H9 (cell line): ENCODE measurements around the gene CROCC. TPM values are rescaled to one million over a fixed set of nuclear protein-coding genes. Genes with fewer than 3 reads are reported as not detected.

Experiments
- DNase-seq: peaks from one replicate; pipeline ENCODE4 v3.0.0-alpha.2; 2017
- H2AFZ ChIP-seq: one replicate; pipeline ENCODE4 v1.6.1; 2013; ENCODE audit warnings: mild to moderate bottlenecking, low read length, control low read depth, moderate library complexity
- H2AK5ac ChIP-seq: 2 replicates; pipeline ENCODE4 v1.6.1; 2013; ENCODE audit warnings: low read length, control low read depth, mixed read lengths; ENCODE audit not compliant: insufficient read length
- H2BK120ac ChIP-seq: one replicate; pipeline ENCODE4 v1.6.1; 2013; ENCODE audit warnings: low read depth, mild to moderate bottlenecking, low read length, control low read depth, inconsistent platforms; ENCODE audit not compliant: poor library complexity, severe bottlenecking
- H2BK12ac ChIP-seq: 2 replicates; pipeline ENCODE4 v1.6.1; 2013; ENCODE audit warnings: low read length, control low read depth, mixed read lengths, low read depth; ENCODE audit not compliant: insufficient read length
- H2BK15ac ChIP-seq: 2 replicates; pipeline ENCODE4 v1.6.1; 2013; ENCODE audit warnings: low read depth, low read length, control low read depth
- H2BK20ac ChIP-seq: one replicate; pipeline ENCODE4 v1.6.1; 2013; ENCODE audit warnings: low read depth, mild to moderate bottlenecking, low read length, control low read depth, inconsistent platforms; ENCODE audit not compliant: poor library complexity, severe bottlenecking
- H2BK5ac ChIP-seq: 2 replicates; pipeline ENCODE4 v1.6.1; 2013; ENCODE audit warnings: low read length, control low read depth, mixed read lengths; ENCODE audit not compliant: insufficient read length
- H3K14ac ChIP-seq: 2 replicates; pipeline ENCODE4 v1.6.1; 2013; ENCODE audit warnings: low read length, control low read depth; ENCODE audit not compliant: insufficient read depth
- H3K18ac ChIP-seq: 2 replicates; pipeline ENCODE4 v1.6.1; 2013; ENCODE audit warnings: low read depth, mild to moderate bottlenecking, mixed read lengths, low read length, control low read depth; ENCODE audit not compliant: insufficient read length
- H3K23ac ChIP-seq: 2 replicates; pipeline ENCODE4 v1.6.1; 2013; ENCODE audit warnings: low read length, control low read depth, mixed read lengths, low read depth; ENCODE audit not compliant: insufficient read length
- H3K23me2 ChIP-seq: 2 replicates; pipeline ENCODE4 v1.6.1; 2013; ENCODE audit warnings: low read depth, mild to moderate bottlenecking, mixed read lengths, low read length, control low read depth; ENCODE audit not compliant: insufficient read length, poor library complexity, severe bottlenecking
- H3K27ac ChIP-seq: 2 replicates; pipeline ENCODE4 v1.5.1; 2013; ENCODE audit warnings: low read length, control low read depth, mixed read lengths, low read depth; ENCODE audit not compliant: insufficient read length
- H3K27me3 ChIP-seq: 2 replicates; pipeline ENCODE4 v1.6.1; 2013; ENCODE audit warnings: low read length, control low read depth, inconsistent platforms; ENCODE audit not compliant: insufficient read depth
- H3K4ac ChIP-seq: 2 replicates; pipeline ENCODE4 v1.6.1; 2013; ENCODE audit warnings: low read depth, mild to moderate bottlenecking, control low read depth, inconsistent platforms, low read length, moderate library complexity
- H3K4me1 ChIP-seq: 2 replicates; pipeline ENCODE4 v1.6.1; 2013; ENCODE audit warnings: low read length, control low read depth, inconsistent platforms; ENCODE audit not compliant: insufficient read depth
- H3K4me2 ChIP-seq: 2 replicates; pipeline ENCODE4 v1.6.1; 2013; ENCODE audit warnings: low read length, control low read depth, mixed read lengths; ENCODE audit not compliant: insufficient read length, insufficient read depth
- H3K56ac ChIP-seq: 2 replicates; pipeline ENCODE4 v1.6.1; 2013; ENCODE audit warnings: low read depth, mild to moderate bottlenecking, mixed read lengths, low read length, control low read depth; ENCODE audit not compliant: insufficient read length
- H3K79me1 ChIP-seq: 2 replicates; pipeline ENCODE4 v1.6.1; 2013; ENCODE audit warnings: low read depth, mild to moderate bottlenecking, moderate library complexity, low read length, control low read depth, inconsistent platforms; ENCODE audit not compliant: insufficient read depth, poor library complexity, severe bottlenecking
- H3K79me2 ChIP-seq: 2 replicates; pipeline ENCODE4 v1.6.1; 2013; ENCODE audit warnings: low read length, control low read depth, inconsistent platforms; ENCODE audit not compliant: insufficient read depth
- H3K9ac ChIP-seq: 2 replicates; pipeline ENCODE4 v1.6.1; 2013; ENCODE audit warnings: low read length, control low read depth, mixed read lengths; ENCODE audit not compliant: insufficient read length; ENCODE audit errors: extremely low read depth
- H3K9me3 ChIP-seq: one replicate; pipeline ENCODE4 v1.6.1; 2013; ENCODE audit warnings: low read depth, low read length, inconsistent platforms; ENCODE audit not compliant: control insufficient read depth
- H3T11ph ChIP-seq: one replicate; pipeline ENCODE4 v1.6.1; 2013; ENCODE audit warnings: mild to moderate bottlenecking, low read length, control low read depth, inconsistent platforms
- H4K20me1 ChIP-seq: one replicate; pipeline ENCODE4 v1.6.1; 2013; ENCODE audit not compliant: control insufficient read depth, insufficient read length, insufficient read depth
- H4K5ac ChIP-seq: 2 replicates; pipeline ENCODE4 v1.6.1; 2013; ENCODE audit warnings: low read depth, mild to moderate bottlenecking, mixed read lengths, low read length, control low read depth; ENCODE audit not compliant: insufficient read length
- H4K8ac ChIP-seq: replicated peaks from 2 replicates; pipeline ENCODE4 v1.6.1; 2013; ENCODE audit warnings: low read length, control low read depth, mixed read lengths, low read depth; ENCODE audit not compliant: insufficient read length
- H4K91ac ChIP-seq: 2 replicates; pipeline ENCODE4 v1.6.1; 2013; ENCODE audit warnings: low read depth, mild to moderate bottlenecking, moderate library complexity, mixed read lengths, low read length, control low read depth; ENCODE audit not compliant: insufficient read length
- H3K27ac Mint-ChIP-seq, 3 experiments: 2 replicates in 2 of 3; 3 replicates in 1 of 3; pipeline ENCODE4 v1.8.0; 2020 to 2021; ENCODE audit warnings: mixed read lengths in 3 of 3, mild to moderate bottlenecking in 1 of 3, moderate library complexity in 1 of 3
- H3K27me3 Mint-ChIP-seq: 2 replicates; pipeline ENCODE4 v1.8.0; 2021; ENCODE audit warnings: low read depth, mild to moderate bottlenecking, moderate library complexity, mixed read lengths
- H3K36me3 Mint-ChIP-seq, 3 experiments: 2 replicates in 2 of 3; 3 replicates in 1 of 3; pipeline ENCODE4 v1.8.0; 2020 to 2021; ENCODE audit warnings: low read depth in 3 of 3, mixed read lengths in 3 of 3; ENCODE audit not compliant: insufficient read depth in 1 of 3
- H3K4me1 Mint-ChIP-seq, 2 experiments: 2 replicates each; pipeline ENCODE4 v1.8.0; 2020; ENCODE audit warnings: mixed read lengths in 2 of 2
- H3K4me3 Mint-ChIP-seq, 2 experiments: 2 replicates in 1 of 2; 3 replicates in 1 of 2; pipeline ENCODE4 v1.8.0; 2020 to 2021; ENCODE audit warnings: mild to moderate bottlenecking in 2 of 2, mixed read lengths in 2 of 2, moderate library complexity in 1 of 2
- H3K9me3 Mint-ChIP-seq, 2 experiments: 2 replicates in 1 of 2; 3 replicates in 1 of 2; pipeline ENCODE4 v1.8.0; 2020; ENCODE audit warnings: mild to moderate bottlenecking in 2 of 2, mixed read lengths in 2 of 2, moderate library complexity in 1 of 2
- WGBS: extraction: QIAGEN DNeasy Blood & Tissue Kit; methylation state at CpG from one replicate; pipeline ENCODE4 v1.1.7; 2013; ENCODE audit warnings: missing lambda C conversion rate, low lambda C conversion rate, mixed read lengths; ENCODE audit not compliant: insufficient read length; ENCODE audit errors: extremely low coverage; 5-methylcytosine and 5-hydroxymethylcytosine counted together
- total RNA-seq: library from RNA; stranded (reverse); gene quantifications from 2 replicates; pipeline ENCODE4 v1.2.1, GENCODE V29; 2021
- TF ChIP-seq, protein P1 (sequence below): fragments of 200-600 bp; sonication (generic); conservative IDR thresholded peaks from 3 replicates; pipeline ENCODE4 v1.8.0; 2021; ENCODE audit warnings: antibody characterized with exemption, mild to moderate bottlenecking

Gene CROCC
- total RNA-seq, 1 experiment from 2014 or later: 40.7 TPM

- H3K4me3 Mint-ChIP-seq: no peak overlapping the region
- H2BK20ac ChIP-seq: no peak overlapping the region
- no peak for DNase-seq
- no peak overlapping the region for H3K9ac ChIP-seq
- H3K79me1 ChIP-seq: no peaks in the 10 kb centered on the region
- H4K91ac ChIP-seq: no peak overlapping the region
- no peak overlapping the region; the same call in 1 of the 2 replicates for H3K14ac ChIP-seq
- H4K20me1 ChIP-seq: no peaks in the 10 kb centered on the region
- no peaks in the 10 kb centered on the region; the same call in 1 of the 2 replicates for H3K79me2 ChIP-seq
- no peak overlapping the region for H3T11ph ChIP-seq
- H3K27ac Mint-ChIP-seq: peak overlapping the region in 2 of 3 experiments; percentile 70 to 79; a peak in 5 of 7 replicates
- no peak overlapping the region for H2AFZ ChIP-seq
- H3K23me2 ChIP-seq: peaks cover 11% of the 10 kb centered on the region
- no peak overlapping the region for H3K18ac ChIP-seq
- TF ChIP-seq, protein P1, sequence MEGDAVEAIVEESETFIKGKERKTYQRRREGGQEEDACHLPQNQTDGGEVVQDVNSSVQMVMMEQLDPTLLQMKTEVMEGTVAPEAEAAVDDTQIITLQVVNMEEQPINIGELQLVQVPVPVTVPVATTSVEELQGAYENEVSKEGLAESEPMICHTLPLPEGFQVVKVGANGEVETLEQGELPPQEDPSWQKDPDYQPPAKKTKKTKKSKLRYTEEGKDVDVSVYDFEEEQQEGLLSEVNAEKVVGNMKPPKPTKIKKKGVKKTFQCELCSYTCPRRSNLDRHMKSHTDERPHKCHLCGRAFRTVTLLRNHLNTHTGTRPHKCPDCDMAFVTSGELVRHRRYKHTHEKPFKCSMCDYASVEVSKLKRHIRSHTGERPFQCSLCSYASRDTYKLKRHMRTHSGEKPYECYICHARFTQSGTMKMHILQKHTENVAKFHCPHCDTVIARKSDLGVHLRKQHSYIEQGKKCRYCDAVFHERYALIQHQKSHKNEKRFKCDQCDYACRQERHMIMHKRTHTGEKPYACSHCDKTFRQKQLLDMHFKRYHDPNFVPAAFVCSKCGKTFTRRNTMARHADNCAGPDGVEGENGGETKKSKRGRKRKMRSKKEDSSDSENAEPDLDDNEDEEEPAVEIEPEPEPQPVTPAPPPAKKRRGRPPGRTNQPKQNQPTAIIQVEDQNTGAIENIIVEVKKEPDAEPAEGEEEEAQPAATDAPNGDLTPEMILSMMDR: no peak
- H3K27ac ChIP-seq: no peak overlapping the region
- no peak overlapping the region for H2BK120ac ChIP-seq
- H2BK5ac ChIP-seq: no peak overlapping the region
- H4K8ac ChIP-seq: no peak overlapping the region
- no CpG with 5 or more reads among the region's 14 CpGs for WGBS
- H3K27me3 ChIP-seq: no peaks in the 10 kb centered on the region
- H3K4ac ChIP-seq: no peak overlapping the region
- no peak overlapping the region for H2BK12ac ChIP-seq
- H3K36me3 Mint-ChIP-seq: peaks cover 10 to 47% (median 44%) of the 10 kb centered on the region in 3 experiments
- no peak overlapping the region for H2AK5ac ChIP-seq
- H2BK15ac ChIP-seq: no peak overlapping the region
- no peaks in the 10 kb centered on the region for H3K9me3 ChIP-seq
- H4K5ac ChIP-seq: no peak overlapping the region
- H3K4me1 ChIP-seq: no peaks in the 10 kb centered on the region; the same call in 1 of the 2 replicates
- no peaks in the 10 kb centered on the region for H3K27me3 Mint-ChIP-seq
- H3K56ac ChIP-seq: no peak overlapping the region
- H3K4me2 ChIP-seq: no peak overlapping the region
- H3K4me1 Mint-ChIP-seq: peaks cover 17 to 40% of the 10 kb centered on the region in 2 experiments
- no peak overlapping the region for H3K23ac ChIP-seq
- no peaks in the 10 kb centered on the region for H3K9me3 Mint-ChIP-seq
These were observed 53.5 kb downstream of the CROCC start for GRCh38 chr1:16975211-16975610.
